CD14-positive monocyte (primary cell): ENCODE data around the gene LAMA1. TPM values are rescaled to one million over a fixed set of nuclear protein-coding genes. Genes with fewer than 3 reads are reported as not detected.

Experiments
- DNase-seq, 3 donors: peaks; one replicate each; pipeline ENCODE4 v3.0.0-alpha.2; 2011 to 2022
- H2AFZ ChIP-seq: 2 replicates; pipeline ENCODE4 v1.6.0; 2012; ENCODE audit warnings: mild to moderate bottlenecking, low read depth, low read length, inconsistent platforms; ENCODE audit not compliant: insufficient read depth, poor library complexity, severe bottlenecking
- H3K27ac ChIP-seq, 2 donors: 1 replicate in 1 of 2; 2 replicates in 1 of 2; pipeline ENCODE4 v1.5.1; 2012 to 2013; ENCODE audit warnings: low read length in 2 of 2, control low read depth in 1 of 2, inconsistent platforms in 1 of 2, low read depth in 1 of 2, mild to moderate bottlenecking in 1 of 2
- H3K27me3 ChIP-seq, 2 donors: one replicate each; pipeline versions ENCODE4 v1.6.0 to v1.6.1; 2011 to 2013; ENCODE audit warnings: low read length in 2 of 2; ENCODE audit not compliant: control insufficient read depth in 2 of 2, insufficient read depth in 2 of 2
- H3K36me3 ChIP-seq, 2 donors: replicated peaks in 1 of 2; 1 replicate in 1 of 2; 2 replicates in 1 of 2; pipeline versions ENCODE4 v1.5.1 to v1.6.1; 2012 to 2013; ENCODE audit warnings: low read length in 2 of 2, control low read depth in 1 of 2, inconsistent platforms in 1 of 2, mild to moderate bottlenecking in 1 of 2; ENCODE audit not compliant: insufficient read depth in 2 of 2, control insufficient read depth in 1 of 2
- H3K4me1 ChIP-seq, 2 donors: 1 replicate in 1 of 2; 2 replicates in 1 of 2; pipeline versions ENCODE4 v1.5.1 to v1.6.1; 2012 to 2013; ENCODE audit warnings: low read length in 2 of 2, control low read depth in 1 of 2, inconsistent platforms in 1 of 2, mild to moderate bottlenecking in 1 of 2, moderate library complexity in 1 of 2; ENCODE audit not compliant: insufficient read depth in 2 of 2, control insufficient read depth in 1 of 2
- H3K4me2 ChIP-seq: replicated peaks from 2 replicates; pipeline ENCODE3; 2012; ENCODE audit warnings: low read length, moderate library complexity, mild to moderate bottlenecking; ENCODE audit not compliant: poor library complexity, severe bottlenecking; ENCODE audit errors: extremely low read depth
- H3K4me3 ChIP-seq, 3 experiments: fragments of 200-600 bp in 1 of 3; sonication (generic) in 1 of 3; replicated peaks in 1 of 3; 1 replicate in 2 of 3; 2 replicates in 1 of 3; pipeline ENCODE4 v1.5.1; 2011 to 2013; ENCODE audit warnings: low read length in 3 of 3, mild to moderate bottlenecking in 3 of 3, control low read depth in 2 of 3, low read depth in 2 of 3, inconsistent platforms in 1 of 3, moderate library complexity in 1 of 3
- H3K79me2 ChIP-seq: 2 replicates; pipeline ENCODE4 v1.6.0; 2012; ENCODE audit warnings: mild to moderate bottlenecking, control low read depth, inconsistent platforms, low read length, moderate library complexity; ENCODE audit not compliant: insufficient read depth
- H3K9ac ChIP-seq: 2 replicates; pipeline ENCODE4 v1.6.0; 2017; ENCODE audit warnings: low read length, mild to moderate bottlenecking; ENCODE audit not compliant: insufficient read depth, poor library complexity, severe bottlenecking
- H3K9me3 ChIP-seq, 2 donors: replicated peaks in 1 of 2; 1 replicate in 1 of 2; 2 replicates in 1 of 2; pipeline versions ENCODE4 v1.5.1 to v1.6.1; 2012 to 2013; ENCODE audit warnings: low read length in 2 of 2, control low read depth in 1 of 2; ENCODE audit not compliant: control insufficient read depth in 1 of 2, insufficient read depth in 1 of 2
- H4K20me1 ChIP-seq: 2 replicates; pipeline ENCODE4 v1.6.0; 2012; ENCODE audit warnings: mild to moderate bottlenecking, low read length, control low read depth, moderate library complexity; ENCODE audit not compliant: insufficient read depth
- H3K27ac Mint-ChIP-seq, 7 donors: one replicate each; pipeline ENCODE4 v1.8.0; 2020; ENCODE audit warnings: mild to moderate bottlenecking in 7 of 7, mixed read lengths in 7 of 7, moderate library complexity in 6 of 7, inconsistent platforms in 2 of 7
- H3K27me3 Mint-ChIP-seq, 3 donors: one replicate each; pipeline ENCODE4 v1.8.0; 2021 to 2022; ENCODE audit warnings: low read depth in 3 of 3, mild to moderate bottlenecking in 3 of 3, mixed read lengths in 3 of 3, moderate library complexity in 3 of 3, inconsistent platforms in 1 of 3
- H3K36me3 Mint-ChIP-seq, 2 donors: one replicate each; pipeline ENCODE4 v1.8.0; 2020; ENCODE audit warnings: mixed read lengths in 2 of 2, inconsistent platforms in 1 of 2, mild to moderate bottlenecking in 1 of 2
- H3K4me1 Mint-ChIP-seq: one replicate; pipeline ENCODE4 v1.8.0; 2020; ENCODE audit warnings: mild to moderate bottlenecking, mixed read lengths
- H3K4me3 Mint-ChIP-seq, 2 donors: one replicate each; pipeline ENCODE4 v1.8.0; 2020; ENCODE audit warnings: mild to moderate bottlenecking in 2 of 2, mixed read lengths in 2 of 2, moderate library complexity in 1 of 2
- H3K9me3 Mint-ChIP-seq, 7 donors: one replicate each; pipeline ENCODE4 v1.8.0; 2020 to 2022; ENCODE audit warnings: mixed read lengths in 7 of 7, mild to moderate bottlenecking in 6 of 7, moderate library complexity in 6 of 7, inconsistent platforms in 2 of 7
- WGBS: methylation state at CpG from one replicate; pipeline ENCODE4 v1.1.5; 2013; ENCODE audit warnings: missing lambda C conversion rate; ENCODE audit not compliant: insufficient coverage; 5-methylcytosine and 5-hydroxymethylcytosine counted together
- intact Hi-C, 2 donors: fragments of 100-400 bp; cut with micrococcal nuclease; formaldehyde crosslinking; loops; one replicate each; pipeline versions ENCODE4 v1.15.0 to v1.15.1; 2023
- polyA plus RNA-seq, 3 donors: library from polyadenylated mRNA; depleted of rRNA in 1 of 3; unstranded in 2 of 3; stranded (reverse) in 1 of 3; fragments of 300-500 nt in 2 of 3; fragments of >200 nt in 1 of 3; fragmentation: Illumina TruSeq in 2 of 3; gene quantifications; 1 replicate in 2 of 3; 2 replicates in 1 of 3; pipeline ENCODE4 v1.2.3, GENCODE V29; 2012 to 2021
- TF ChIP-seq, protein P1 (sequence below): fragments of 200-600 bp; IDR thresholded peaks from one replicate; pipeline ENCODE4 v1.8.0; 2022; ENCODE audit warnings: antibody characterized with exemption, mild to moderate bottlenecking

LAMA1 gene
- polyA plus RNA-seq, 3 donors = not detected

GRCh38 chr18:6994056-6994770, 123.4 kb downstream of the LAMA1 start:
- H3K4me2 ChIP-seq = no peak overlapping the region
- intact Hi-C loops = no loop called here

GRCh38 chr18:6992761-6993160, 124.8 kb downstream of the LAMA1 start:
- Mint-ChIP-seq H3K36me3 (no peaks in the 10 kb centered on the region), H3K4me3 (no peak overlapping the region), H3K9me3 (peaks cover 0 to 2% (median 0%) of the 10 kb centered on the region in 7 donors), H3K27ac (no peak overlapping the region), H3K27me3 (peaks cover 6 to 9% (median 7%) of the 10 kb centered on the region in 3 donors), H3K4me1 (no peaks in the 10 kb centered on the region)
- no peak overlapping the region for H2AFZ ChIP-seq
- DNase-seq = no peak
- no peak overlapping the region for H3K4me3 ChIP-seq
- H3K79me2 ChIP-seq = no peaks in the 10 kb centered on the region
- H4K20me1 ChIP-seq = no peaks in the 10 kb centered on the region
- H3K27ac ChIP-seq = no peak overlapping the region
- H3K4me2 ChIP-seq = no peak overlapping the region
- intact Hi-C loops = no loop called here
- no peak overlapping the region for H3K9ac ChIP-seq
- no peaks in the 10 kb centered on the region for H3K4me1 ChIP-seq
- H3K36me3 ChIP-seq = no peaks in the 10 kb centered on the region
- TF ChIP-seq, protein P1, sequence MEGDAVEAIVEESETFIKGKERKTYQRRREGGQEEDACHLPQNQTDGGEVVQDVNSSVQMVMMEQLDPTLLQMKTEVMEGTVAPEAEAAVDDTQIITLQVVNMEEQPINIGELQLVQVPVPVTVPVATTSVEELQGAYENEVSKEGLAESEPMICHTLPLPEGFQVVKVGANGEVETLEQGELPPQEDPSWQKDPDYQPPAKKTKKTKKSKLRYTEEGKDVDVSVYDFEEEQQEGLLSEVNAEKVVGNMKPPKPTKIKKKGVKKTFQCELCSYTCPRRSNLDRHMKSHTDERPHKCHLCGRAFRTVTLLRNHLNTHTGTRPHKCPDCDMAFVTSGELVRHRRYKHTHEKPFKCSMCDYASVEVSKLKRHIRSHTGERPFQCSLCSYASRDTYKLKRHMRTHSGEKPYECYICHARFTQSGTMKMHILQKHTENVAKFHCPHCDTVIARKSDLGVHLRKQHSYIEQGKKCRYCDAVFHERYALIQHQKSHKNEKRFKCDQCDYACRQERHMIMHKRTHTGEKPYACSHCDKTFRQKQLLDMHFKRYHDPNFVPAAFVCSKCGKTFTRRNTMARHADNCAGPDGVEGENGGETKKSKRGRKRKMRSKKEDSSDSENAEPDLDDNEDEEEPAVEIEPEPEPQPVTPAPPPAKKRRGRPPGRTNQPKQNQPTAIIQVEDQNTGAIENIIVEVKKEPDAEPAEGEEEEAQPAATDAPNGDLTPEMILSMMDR = no peak
- no peaks in the 10 kb centered on the region for H3K9me3 ChIP-seq
- H3K27me3 ChIP-seq = no peaks in the 10 kb centered on the region

More at GRCh38 chr18:6994056-6994770, 123.4 kb downstream of the LAMA1 start:
- H4K20me1 ChIP-seq = no peaks in the 10 kb centered on the region
- Mint-ChIP-seq H3K27me3 (peaks cover 4 to 10% (median 6%) of the 10 kb centered on the region in 3 donors), H3K4me3 (no peak overlapping the region), H3K27ac (no peak overlapping the region), H3K9me3 (peaks cover 0 to 2% (median 0%) of the 10 kb centered on the region in 7 donors), H3K4me1 (no peaks in the 10 kb centered on the region), H3K36me3 (no peaks in the 10 kb centered on the region)
- TF ChIP-seq, protein P1 = no peak
- H3K79me2 ChIP-seq = no peaks in the 10 kb centered on the region
- no peaks in the 10 kb centered on the region for H3K27me3 ChIP-seq
- 94% methylated on average over 4 of the region's 7 CpGs for WGBS
- no peaks in the 10 kb centered on the region for H3K9me3 ChIP-seq
- DNase-seq = no peak
- no peaks in the 10 kb centered on the region for H3K4me1 ChIP-seq
- no peaks in the 10 kb centered on the region for H3K36me3 ChIP-seq
- H2AFZ ChIP-seq = no peak overlapping the region
- H3K27ac ChIP-seq = no peak overlapping the region
- H3K9ac ChIP-seq = no peak overlapping the region
- no peak overlapping the region for H3K4me3 ChIP-seq
